ENCODE results near the gene TMEM165.

The TMEM165 gene

DNA sequence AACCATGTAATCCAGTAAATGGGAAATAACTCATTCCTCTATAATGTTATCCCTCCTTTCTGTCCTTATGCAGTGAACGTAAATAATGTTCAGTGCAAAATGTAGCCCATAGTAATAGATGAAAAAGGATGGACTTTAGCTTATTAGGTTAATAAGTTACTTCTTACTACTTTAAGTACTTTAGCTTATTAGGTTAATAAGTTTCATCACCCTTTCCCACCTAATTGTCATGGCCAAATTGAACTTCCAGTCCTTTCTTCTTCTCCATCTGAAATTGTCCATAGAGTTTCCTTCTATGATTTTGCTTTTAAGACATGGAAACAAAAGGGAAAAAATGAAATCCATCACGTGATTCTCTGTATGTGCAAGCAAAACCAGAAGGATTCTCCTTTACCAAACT lies 15.2 kb upstream of the TMEM165 start:
- no peak overlapping the region for H3K27ac ChIP-seq (ENCODE audit: extremely low read depth, low read depth, low read length)
- TF ChIP-seq ZBTB48 (tag by site-specific recombination; IDR thresholded peaks at IDR 0.05) (no peak), ZNF837 (tag by site-specific recombination; IDR thresholded peaks at IDR 0.05) (no peak), ZNF266 (tag by site-specific recombination; IDR thresholded peaks at IDR 0.05; ENCODE audit: low read depth) (no peak), ZNF544 (tag by site-specific recombination; IDR thresholded peaks at IDR 0.05) (no peak), ZNF548 (tag by site-specific recombination; IDR thresholded peaks at IDR 0.05) (no peak), ZNF221 (tag by site-specific recombination; IDR thresholded peaks at IDR 0.05; ENCODE audit: borderline replicate concordance) (no peak), KLF8 (tag by site-specific recombination; IDR thresholded peaks at IDR 0.05) (no peak), ZNF530 (tag by site-specific recombination; IDR thresholded peaks at IDR 0.05; ENCODE audit: low read depth) (no peak), RBAK (tag by site-specific recombination; IDR thresholded peaks at IDR 0.05) (no peak), ZNF561 (tag by site-specific recombination; IDR thresholded peaks at IDR 0.05; ENCODE audit: borderline replicate concordance) (no peak), REPIN1 (tag by site-specific recombination; IDR thresholded peaks at IDR 0.05; ENCODE audit: low read depth) (no peak), ZNF366 (tag by site-specific recombination; conservative IDR thresholded peaks at IDR 0.05) (no peak), ZSCAN16 (tag by site-specific recombination; IDR thresholded peaks at IDR 0.05) (no peak), ZNF416 (tag by site-specific recombination; IDR thresholded peaks at IDR 0.05) (no peak)
- TF ChIP-seq, protein P1, sequence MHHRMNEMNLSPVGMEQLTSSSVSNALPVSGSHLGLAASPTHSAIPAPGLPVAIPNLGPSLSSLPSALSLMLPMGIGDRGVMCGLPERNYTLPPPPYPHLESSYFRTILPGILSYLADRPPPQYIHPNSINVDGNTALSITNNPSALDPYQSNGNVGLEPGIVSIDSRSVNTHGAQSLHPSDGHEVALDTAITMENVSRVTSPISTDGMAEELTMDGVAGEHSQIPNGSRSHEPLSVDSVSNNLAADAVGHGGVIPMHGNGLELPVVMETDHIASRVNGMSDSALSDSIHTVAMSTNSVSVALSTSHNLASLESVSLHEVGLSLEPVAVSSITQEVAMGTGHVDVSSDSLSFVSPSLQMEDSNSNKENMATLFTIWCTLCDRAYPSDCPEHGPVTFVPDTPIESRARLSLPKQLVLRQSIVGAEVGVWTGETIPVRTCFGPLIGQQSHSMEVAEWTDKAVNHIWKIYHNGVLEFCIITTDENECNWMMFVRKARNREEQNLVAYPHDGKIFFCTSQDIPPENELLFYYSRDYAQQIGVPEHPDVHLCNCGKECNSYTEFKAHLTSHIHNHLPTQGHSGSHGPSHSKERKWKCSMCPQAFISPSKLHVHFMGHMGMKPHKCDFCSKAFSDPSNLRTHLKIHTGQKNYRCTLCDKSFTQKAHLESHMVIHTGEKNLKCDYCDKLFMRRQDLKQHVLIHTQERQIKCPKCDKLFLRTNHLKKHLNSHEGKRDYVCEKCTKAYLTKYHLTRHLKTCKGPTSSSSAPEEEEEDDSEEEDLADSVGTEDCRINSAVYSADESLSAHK (tag by site-specific recombination; IDR thresholded peaks at IDR 0.05): no peak
- TF ChIP-seq, protein P2, sequence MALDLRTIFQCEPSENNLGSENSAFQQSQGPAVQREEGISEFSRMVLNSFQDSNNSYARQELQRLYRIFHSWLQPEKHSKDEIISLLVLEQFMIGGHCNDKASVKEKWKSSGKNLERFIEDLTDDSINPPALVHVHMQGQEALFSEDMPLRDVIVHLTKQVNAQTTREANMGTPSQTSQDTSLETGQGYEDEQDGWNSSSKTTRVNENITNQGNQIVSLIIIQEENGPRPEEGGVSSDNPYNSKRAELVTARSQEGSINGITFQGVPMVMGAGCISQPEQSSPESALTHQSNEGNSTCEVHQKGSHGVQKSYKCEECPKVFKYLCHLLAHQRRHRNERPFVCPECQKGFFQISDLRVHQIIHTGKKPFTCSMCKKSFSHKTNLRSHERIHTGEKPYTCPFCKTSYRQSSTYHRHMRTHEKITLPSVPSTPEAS (tag by site-specific recombination; IDR thresholded peaks at IDR 0.05): no peak
- TF ChIP-seq, protein P3, sequence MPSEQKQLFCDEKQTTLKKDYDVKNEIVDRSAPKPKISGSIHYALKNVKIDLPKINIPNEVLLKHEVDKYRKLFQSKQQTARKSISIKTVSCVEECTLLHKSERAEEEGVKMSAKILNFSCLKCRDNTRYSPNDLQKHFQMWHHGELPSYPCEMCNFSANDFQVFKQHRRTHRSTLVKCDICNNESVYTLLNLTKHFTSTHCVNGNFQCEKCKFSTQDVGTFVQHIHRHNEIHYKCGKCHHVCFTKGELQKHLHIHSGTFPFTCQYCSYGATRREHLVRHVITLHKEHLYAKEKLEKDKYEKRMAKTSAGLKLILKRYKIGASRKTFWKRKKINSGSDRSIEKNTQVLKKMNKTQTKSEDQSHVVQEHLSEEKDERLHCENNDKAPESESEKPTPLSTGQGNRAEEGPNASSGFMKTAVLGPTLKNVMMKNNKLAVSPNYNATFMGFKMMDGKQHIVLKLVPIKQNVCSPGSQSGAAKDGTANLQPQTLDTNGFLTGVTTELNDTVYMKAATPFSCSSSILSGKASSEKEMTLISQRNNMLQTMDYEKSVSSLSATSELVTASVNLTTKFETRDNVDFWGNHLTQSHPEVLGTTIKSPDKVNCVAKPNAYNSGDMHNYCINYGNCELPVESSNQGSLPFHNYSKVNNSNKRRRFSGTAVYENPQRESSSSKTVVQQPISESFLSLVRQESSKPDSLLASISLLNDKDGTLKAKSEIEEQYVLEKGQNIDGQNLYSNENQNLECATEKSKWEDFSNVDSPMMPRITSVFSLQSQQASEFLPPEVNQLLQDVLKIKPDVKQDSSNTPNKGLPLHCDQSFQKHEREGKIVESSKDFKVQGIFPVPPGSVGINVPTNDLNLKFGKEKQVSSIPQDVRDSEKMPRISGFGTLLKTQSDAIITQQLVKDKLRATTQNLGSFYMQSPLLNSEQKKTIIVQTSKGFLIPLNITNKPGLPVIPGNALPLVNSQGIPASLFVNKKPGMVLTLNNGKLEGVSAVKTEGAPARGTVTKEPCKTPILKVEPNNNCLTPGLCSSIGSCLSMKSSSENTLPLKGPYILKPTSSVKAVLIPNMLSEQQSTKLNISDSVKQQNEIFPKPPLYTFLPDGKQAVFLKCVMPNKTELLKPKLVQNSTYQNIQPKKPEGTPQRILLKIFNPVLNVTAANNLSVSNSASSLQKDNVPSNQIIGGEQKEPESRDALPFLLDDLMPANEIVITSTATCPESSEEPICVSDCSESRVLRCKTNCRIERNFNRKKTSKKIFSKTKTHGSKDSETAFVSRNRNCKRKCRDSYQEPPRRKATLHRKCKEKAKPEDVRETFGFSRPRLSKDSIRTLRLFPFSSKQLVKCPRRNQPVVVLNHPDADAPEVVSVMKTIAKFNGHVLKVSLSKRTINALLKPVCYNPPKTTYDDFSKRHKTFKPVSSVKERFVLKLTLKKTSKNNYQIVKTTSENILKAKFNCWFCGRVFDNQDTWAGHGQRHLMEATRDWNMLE (tag by site-specific recombination; conservative IDR thresholded peaks at IDR 0.05; ENCODE audit: low read depth): no peak
- TF ChIP-seq, protein P4, sequence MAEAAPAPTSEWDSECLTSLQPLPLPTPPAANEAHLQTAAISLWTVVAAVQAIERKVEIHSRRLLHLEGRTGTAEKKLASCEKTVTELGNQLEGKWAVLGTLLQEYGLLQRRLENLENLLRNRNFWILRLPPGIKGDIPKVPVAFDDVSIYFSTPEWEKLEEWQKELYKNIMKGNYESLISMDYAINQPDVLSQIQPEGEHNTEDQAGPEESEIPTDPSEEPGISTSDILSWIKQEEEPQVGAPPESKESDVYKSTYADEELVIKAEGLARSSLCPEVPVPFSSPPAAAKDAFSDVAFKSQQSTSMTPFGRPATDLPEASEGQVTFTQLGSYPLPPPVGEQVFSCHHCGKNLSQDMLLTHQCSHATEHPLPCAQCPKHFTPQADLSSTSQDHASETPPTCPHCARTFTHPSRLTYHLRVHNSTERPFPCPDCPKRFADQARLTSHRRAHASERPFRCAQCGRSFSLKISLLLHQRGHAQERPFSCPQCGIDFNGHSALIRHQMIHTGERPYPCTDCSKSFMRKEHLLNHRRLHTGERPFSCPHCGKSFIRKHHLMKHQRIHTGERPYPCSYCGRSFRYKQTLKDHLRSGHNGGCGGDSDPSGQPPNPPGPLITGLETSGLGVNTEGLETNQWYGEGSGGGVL (tag by site-specific recombination; IDR thresholded peaks at IDR 0.05): no peak
- TF ChIP-seq, protein P5, sequence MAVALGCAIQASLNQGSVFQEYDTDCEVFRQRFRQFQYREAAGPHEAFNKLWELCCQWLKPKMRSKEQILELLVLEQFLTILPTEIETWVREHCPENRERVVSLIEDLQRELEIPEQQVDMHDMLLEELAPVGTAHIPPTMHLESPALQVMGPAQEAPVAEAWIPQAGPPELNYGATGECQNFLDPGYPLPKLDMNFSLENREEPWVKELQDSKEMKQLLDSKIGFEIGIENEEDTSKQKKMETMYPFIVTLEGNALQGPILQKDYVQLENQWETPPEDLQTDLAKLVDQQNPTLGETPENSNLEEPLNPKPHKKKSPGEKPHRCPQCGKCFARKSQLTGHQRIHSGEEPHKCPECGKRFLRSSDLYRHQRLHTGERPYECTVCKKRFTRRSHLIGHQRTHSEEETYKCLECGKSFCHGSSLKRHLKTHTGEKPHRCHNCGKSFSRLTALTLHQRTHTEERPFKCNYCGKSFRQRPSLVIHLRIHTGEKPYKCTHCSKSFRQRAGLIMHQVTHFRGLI (tag by site-specific recombination; IDR thresholded peaks at IDR 0.05): no peak
- H3K4me1 ChIP-seq (ENCODE audit: control insufficient read depth, insufficient read depth, low read length): no peaks in the 10 kb centered on the region
- ChIA-PET POLR2A (interaction anchor here (0.6 kb wide), 1 partner anchor 9 kb away, joined by 4 read pairs; no protein-coding TSS in a partner anchor), CTCF (no interaction called here)
- no peaks in the 10 kb centered on the region for H3K36me3 ChIP-seq (ENCODE audit: control insufficient read depth in 2 of 2, insufficient read depth in 1 of 2, low read length in 2 of 2)
- no peak overlapping the region for H3K4me3 ChIP-seq (ENCODE audit: low read depth, low read length)
- H3K9me3 ChIP-seq (ENCODE audit: control insufficient read depth, insufficient read depth, low read depth, low read length): no peaks in the 10 kb centered on the region

Measured in HEK293 (cell line).